SK-N-SH treated with all-trans-retinoic acid at 6 μM for 48 hours (cell line): Measurements from ENCODE around the gene PDGFD.

Experiments used
- CSDC2 ChIP-seq: fragments of 250-450 bp; sonication (Bioruptor Pico); IDR thresholded peaks from 2 replicates; pipeline ENCODE4 v1.5.0; 2020; ENCODE audit warnings: mild to moderate bottlenecking, moderate library complexity
- CSRNP3 ChIP-seq: fragments of 250-450 bp; sonication (Bioruptor Pico); IDR thresholded peaks from 2 replicates; pipeline ENCODE4 v1.5.1; 2021; ENCODE audit warnings: mild to moderate bottlenecking, moderate library complexity
- ESRRG ChIP-seq: fragments of 250-450 bp; sonication (Bioruptor Pico); IDR thresholded peaks from 2 replicates; pipeline ENCODE4 v1.6.1; 2021; ENCODE audit warnings: mild to moderate bottlenecking
- PATZ1 ChIP-seq: fragments of 250-450 bp; sonication (Bioruptor Pico); IDR thresholded peaks from 2 replicates; pipeline ENCODE4 v1.8.0; 2020; ENCODE audit warnings: mild to moderate bottlenecking, moderate library complexity, borderline replicate concordance
- POU6F1 ChIP-seq: fragments of 250-450 bp; sonication (Bioruptor Pico); IDR thresholded peaks from 2 replicates; pipeline ENCODE4 v1.8.0; 2021; ENCODE audit warnings: low read depth, mild to moderate bottlenecking, moderate library complexity, borderline replicate concordance
- RARB ChIP-seq: fragments of 250-450 bp; sonication (Bioruptor Pico); IDR thresholded peaks from 2 replicates; pipeline ENCODE4 v1.8.0; 2021; ENCODE audit warnings: mild to moderate bottlenecking, moderate library complexity
- TCF4 ChIP-seq: fragments of 250-450 bp; sonication (Bioruptor Pico); IDR thresholded peaks from 2 replicates; pipeline ENCODE4 v1.8.0; 2021; ENCODE audit warnings: mild to moderate bottlenecking, moderate library complexity, borderline replicate concordance
- ZC3H10 ChIP-seq: fragments of 250-450 bp; sonication (Bioruptor Pico); IDR thresholded peaks from 2 replicates; pipeline ENCODE4 v1.5.1; 2021; ENCODE audit warnings: mild to moderate bottlenecking, moderate library complexity
- ZFP3 ChIP-seq: fragments of 250-450 bp; sonication (Bioruptor Pico); IDR thresholded peaks from 2 replicates; pipeline ENCODE4 v1.5.0; 2020; ENCODE audit warnings: mild to moderate bottlenecking, moderate library complexity
- ZFP30 ChIP-seq: fragments of 450-650 bp; formaldehyde crosslinking; IDR thresholded peaks from 2 replicates; pipeline ENCODE4 v1.5.0; 2022; ENCODE audit warnings: mild to moderate bottlenecking, moderate library complexity
- ZNF70 ChIP-seq: fragments of 450-650 bp; formaldehyde crosslinking; IDR thresholded peaks from 2 replicates; pipeline ENCODE4 v1.5.0; 2020; ENCODE audit warnings: mild to moderate bottlenecking, moderate library complexity

GRCh38 chr11:103947546-103947919, 216.4 kb downstream of the PDGFD start:
- no peak for TF ChIP-seq POU6F1 (CRISPR knock-in tag)
- TF ChIP-seq TCF4 (CRISPR knock-in tag): no peak
- no peak for TF ChIP-seq CSDC2 (CRISPR knock-in tag)
- no peak for TF ChIP-seq RARB (CRISPR knock-in tag)
- TF ChIP-seq ZC3H10 (CRISPR knock-in tag): no peak
- TF ChIP-seq PATZ1: no peak
- TF ChIP-seq ZFP3: no peak
- TF ChIP-seq ZFP30 (CRISPR knock-in tag): no peak
- no peak for TF ChIP-seq ESRRG
- TF ChIP-seq ZNF70 (CRISPR knock-in tag): no peak
- no peak for TF ChIP-seq CSRNP3 (CRISPR knock-in tag)
